Activated CD8-positive, alpha-beta memory T cell treated with anti-CD3 and anti-CD28 coated beads, Interleukin-2, amount 50 U/mL, for 1 hour (primary cell): ENCODE data around the gene FGF19.

Experiments used
- DNase-seq: peaks from one replicate; pipeline ENCODE4 v3.0.0-alpha.2; 2020; ENCODE audit errors: extremely low read depth

Gene FGF19

GRCh38 chr11:69656536-69657455, 47.0 kb downstream of the FGF19 start:
- no peak for DNase-seq

- DNase-seq = no peak
These were observed 48.1 kb downstream of the FGF19 start for GRCh38 chr11:69655479-69656428.

GRCh38 chr11:69654660-69655478, 49.0 kb downstream of the FGF19 start:
- no peak for DNase-seq

DNA sequence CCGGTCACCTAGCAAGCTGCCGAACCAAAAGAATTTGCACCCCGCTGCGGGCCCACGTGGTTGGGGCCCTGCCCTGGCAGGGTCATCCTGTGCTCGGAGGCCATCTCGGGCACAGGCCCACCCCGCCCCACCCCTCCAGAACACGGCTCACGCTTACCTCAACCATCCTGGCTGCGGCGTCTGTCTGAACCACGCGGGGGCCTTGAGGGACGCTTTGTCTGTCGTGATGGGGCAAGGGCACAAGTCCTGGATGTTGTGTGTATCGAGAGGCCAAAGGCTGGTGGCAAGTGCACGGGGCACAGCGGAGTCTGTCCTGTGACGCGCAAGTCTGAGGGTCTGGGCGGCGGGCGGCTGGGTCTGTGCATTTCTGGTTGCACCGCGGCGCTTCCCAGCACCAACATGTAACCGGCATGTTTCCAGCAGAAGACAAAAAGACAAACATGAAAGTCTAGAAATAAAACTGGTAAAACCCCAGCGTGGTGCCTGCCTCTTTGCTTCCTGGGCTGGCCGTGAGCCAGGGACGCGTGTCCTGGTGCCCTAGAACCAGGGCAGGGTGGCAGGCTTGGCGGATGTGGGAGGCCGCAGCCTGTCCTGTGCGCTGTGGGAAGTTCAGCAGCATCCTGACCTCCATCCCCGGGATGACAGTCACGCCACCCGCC, 49.7 kb downstream of the FGF19 start:
- DNase-seq = no peak

DNA sequence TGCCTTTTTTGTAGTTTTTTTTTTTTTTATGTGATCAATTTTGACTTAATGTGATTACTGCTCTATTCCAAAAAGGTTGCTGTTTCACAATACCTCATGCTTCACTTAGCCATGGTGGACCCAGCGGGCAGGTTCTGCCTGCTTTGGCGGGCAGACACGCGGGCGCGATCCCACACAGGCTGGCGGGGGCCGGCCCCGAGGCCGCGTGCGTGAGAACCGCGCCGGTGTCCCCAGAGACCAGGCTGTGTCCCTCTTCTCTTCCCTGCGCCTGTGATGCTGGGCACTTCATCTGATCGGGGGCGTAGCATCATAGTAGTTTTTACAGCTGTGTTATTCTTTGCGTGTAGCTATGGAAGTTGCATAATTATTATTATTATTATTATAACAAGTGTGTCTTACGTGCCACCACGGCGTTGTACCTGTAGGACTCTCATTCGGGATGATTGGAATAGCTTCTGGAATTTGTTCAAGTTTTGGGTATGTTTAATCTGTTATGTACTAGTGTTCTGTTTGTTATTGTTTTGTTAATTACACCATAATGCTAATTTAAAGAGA, 50.3 kb downstream of the FGF19 start:
- DNase-seq = no peak

DNA sequence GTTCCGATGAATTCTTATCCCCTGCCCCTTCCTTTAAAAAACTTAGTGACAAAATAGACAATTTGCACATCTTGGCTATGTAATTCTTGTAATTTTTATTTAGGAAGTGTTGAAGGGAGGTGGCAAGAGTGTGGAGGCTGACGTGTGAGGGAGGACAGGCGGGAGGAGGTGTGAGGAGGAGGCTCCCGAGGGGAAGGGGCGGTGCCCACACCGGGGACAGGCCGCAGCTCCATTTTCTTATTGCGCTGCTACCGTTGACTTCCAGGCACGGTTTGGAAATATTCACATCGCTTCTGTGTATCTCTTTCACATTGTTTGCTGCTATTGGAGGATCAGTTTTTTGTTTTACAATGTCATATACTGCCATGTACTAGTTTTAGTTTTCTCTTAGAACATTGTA, 50.8 kb downstream of the FGF19 start:
- DNase-seq = no peak

GRCh38 chr11:69651834-69652620, 51.8 kb downstream of the FGF19 start:
- DNase-seq = no peak

DNA sequence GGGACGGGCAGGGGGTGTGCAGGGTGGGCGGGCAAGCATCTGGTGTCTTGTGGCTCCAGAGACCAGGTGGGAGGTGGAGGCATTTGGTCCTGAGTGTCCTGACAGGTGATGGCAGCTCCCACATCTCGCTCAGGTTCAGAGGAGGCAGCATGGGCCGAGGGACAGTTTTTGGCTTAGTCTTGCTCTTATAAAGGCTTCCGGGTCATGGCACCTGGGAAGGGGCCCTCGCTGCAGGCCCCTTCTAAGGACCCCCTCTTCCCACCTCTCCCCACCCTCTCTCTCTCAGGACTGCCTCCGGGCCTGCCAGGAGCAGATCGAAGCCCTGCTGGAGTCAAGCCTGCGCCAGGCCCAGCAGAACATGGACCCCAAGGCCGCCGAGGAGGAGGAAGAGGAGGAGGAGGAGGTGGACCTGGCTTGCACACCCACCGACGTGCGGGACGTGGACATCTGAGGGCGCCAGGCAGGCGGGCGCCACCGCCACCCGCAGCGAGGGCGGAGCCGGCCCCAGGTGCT, 52.9 kb downstream of the FGF19 start:
- DNase-seq = no peak

DNA sequence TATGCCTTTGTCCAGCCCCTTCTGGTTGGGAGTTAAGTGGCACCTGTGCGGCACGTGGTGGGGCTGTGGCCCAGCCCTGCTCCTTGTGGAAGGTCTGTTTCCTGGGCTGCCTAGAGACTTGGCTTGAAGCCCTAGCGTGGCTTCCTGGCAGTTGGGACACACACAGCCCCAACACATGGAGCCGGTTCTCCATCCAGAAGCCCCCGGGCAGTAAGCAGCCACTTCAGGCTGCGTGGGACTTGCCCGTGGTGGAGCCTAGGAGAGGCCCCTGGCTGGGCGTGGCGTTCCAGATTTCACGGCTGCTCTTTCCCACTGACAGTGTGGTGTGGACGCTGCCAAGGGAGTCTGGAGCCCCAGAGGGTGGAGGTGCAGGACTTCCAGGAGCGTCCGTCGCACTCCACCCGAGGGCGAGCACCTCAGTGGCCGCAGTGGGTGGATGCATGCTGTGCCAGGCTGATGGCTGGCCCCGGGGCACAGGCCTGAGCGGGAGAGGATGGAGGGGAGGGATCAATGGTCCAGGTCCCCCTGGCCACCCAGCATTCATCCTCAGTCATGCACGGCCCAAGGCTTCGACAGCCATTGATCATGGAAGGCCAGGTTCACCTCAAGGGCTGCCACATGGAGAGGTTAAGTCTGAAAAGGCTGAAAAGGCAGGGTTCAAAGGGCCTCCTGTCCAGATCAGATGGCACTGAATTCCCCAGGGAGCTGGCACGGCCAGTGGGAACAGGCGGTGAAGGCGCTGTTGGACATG, 53.6 kb downstream of the FGF19 start:
- no peak for DNase-seq

- DNase-seq = no peak
These were observed 54.3 kb downstream of the FGF19 start for GRCh38 chr11:69649576-69649900.

- DNase-seq = no peak
These were observed 54.9 kb downstream of the FGF19 start for GRCh38 chr11:69648679-69649575.
